GM03348 (cell line): ENCODE results near the gene TSSC4.
A peak's percentile ranks its signal among the peaks of the same experiment; 100 is the strongest.
"Not testable (repeated sequence)": the region's sequence is repeated elsewhere in the genome, so short reads cannot be mapped to it uniquely, and the experiment has no call there.

Experiments used
- DNase-seq: peaks from one replicate; pipeline ENCODE4 v3.0.0; 2012; ENCODE audit warnings: low spot score

TSSC4 gene

GRCh38 chr11:2400069-2400761, at the start of gene TSSC4:
TSSC4 (plus strand) TSS chr11:2400750; CDS start chr11:2402634, 1,884 bp downstream.
- peak; percentile 100 for DNase-seq

- DNase-seq = no peak
Observed at GRCh38 chr11:2351701-2352100, 48.8 kb upstream of the TSSC4 start.

GRCh38 chr11:2352420-2352819, 48.1 kb upstream of the TSSC4 start:
- DNase-seq = no peak

GRCh38 chr11:2355000-2355644, 45.4 kb upstream of the TSSC4 start:
- DNase-seq = no peak

GRCh38 chr11:2357246-2357645, 43.3 kb upstream of the TSSC4 start:
- DNase-seq = no peak

GRCh38 chr11:2357651-2358050, 42.9 kb upstream of the TSSC4 start:
- not testable (repeated sequence) for DNase-seq

- no peak for DNase-seq
Observed at GRCh38 chr11:2358754-2359442, 41.7 kb upstream of the TSSC4 start.

GRCh38 chr11:2359557-2359956, 41.0 kb upstream of the TSSC4 start:
- DNase-seq = no peak

GRCh38 chr11:2360081-2360642, 40.4 kb upstream of the TSSC4 start:
- DNase-seq = no peak

- DNase-seq = no peak
Observed at GRCh38 chr11:2361565-2361964, 39.0 kb upstream of the TSSC4 start.

- no peak for DNase-seq
Observed at GRCh38 chr11:2362414-2362813, 38.1 kb upstream of the TSSC4 start.

GRCh38 chr11:2363130-2363529, 37.4 kb upstream of the TSSC4 start:
- no peak for DNase-seq

GRCh38 chr11:2363577-2364370, 36.8 kb upstream of the TSSC4 start:
- no peak for DNase-seq

- DNase-seq = not testable (repeated sequence)
Observed at GRCh38 chr11:2364386-2364785, 36.2 kb upstream of the TSSC4 start.

GRCh38 chr11:2365571-2366210, 34.9 kb upstream of the TSSC4 start:
- DNase-seq = no peak

GRCh38 chr11:2366276-2366675, 34.3 kb upstream of the TSSC4 start:
- DNase-seq = no peak

- no peak for DNase-seq
Observed at GRCh38 chr11:2366733-2367132, 33.8 kb upstream of the TSSC4 start.

- no peak for DNase-seq
Observed at GRCh38 chr11:2367266-2368160, 33.0 kb upstream of the TSSC4 start.

- no peak for DNase-seq
Observed at GRCh38 chr11:2368178-2368850, 32.2 kb upstream of the TSSC4 start.

- DNase-seq = no peak
Observed at GRCh38 chr11:2368851-2369180, 31.7 kb upstream of the TSSC4 start.
